Measurements from ENCODE around the gene FBXL13. TPM values are rescaled to one million over a fixed set of nuclear protein-coding genes. Genes with fewer than 3 reads are reported as not detected.

The FBXL13 gene
- total RNA-seq, 1 experiment from 2014 or later = 2.5 TPM

GRCh38 chr7:102898532-102898859 is 176.1 kb downstream of the FBXL13 start:
- intact Hi-C loops (cut with micrococcal nuclease; ENCODE audit: unreplicated experiment) = no loop called here
- no TSS peak for BruUV-seq (replicated peaks)
- in situ Hi-C loops (cut with HindIII; ENCODE audit: low pct_unique_long_range_greater_than_20kb, low sequenced_read_pairs) = no loop called here
- TF ChIP-seq SIN3A (IDR thresholded peaks at IDR 0.05; ENCODE audit: borderline replicate concordance, insufficient read depth, low read depth, low read length) (no peak), CTCF (IDR thresholded peaks at IDR 0.05) (no peak), TCF7L2 (IDR thresholded peaks at IDR 0.05; ENCODE audit: low read depth, low read length) (no peak), POLR2AphosphoS5 (IDR thresholded peaks at IDR 0.05; ENCODE audit: low read depth, low read length) (no peak), REST (IDR thresholded peaks at IDR 0.05; ENCODE audit: insufficient read depth in 1 of 2, low read depth in 2 of 2, low read length in 1 of 2) (no peak)
- CTCF ChIA-PET = no interaction called here
- Histone ChIP-seq H3K4me3 (ENCODE audit: low read depth in 2 of 2, low read length in 2 of 2) (no peak overlapping the region), H3K36me3 (ENCODE audit: control insufficient read depth, insufficient read depth, low read length) (no peaks in the 10 kb centered on the region), H3K9me3 (ENCODE audit: control insufficient read depth, insufficient read depth, low read depth, low read length) (no peaks in the 10 kb centered on the region), H3K27me3 (ENCODE audit: control insufficient read depth, insufficient read depth, low read length) (no peaks in the 10 kb centered on the region), H3K4me1 (ENCODE audit: control insufficient read depth, insufficient read depth, low read length) (no peaks in the 10 kb centered on the region), H3K27ac (ENCODE audit: low read length) (no peak overlapping the region)
- ATAC-seq (no peak), DNase-seq (ENCODE audit: low read depth, low spot score) (no peak)
- POLR2A ChIA-PET = no interaction called here

- CTCF ChIA-PET = no interaction called here
- no peaks in the 10 kb centered on the region for H3K4me1 ChIP-seq (ENCODE audit: control insufficient read depth, insufficient read depth, low read length)
- POLR2A ChIA-PET = no interaction called here
- no peaks in the 10 kb centered on the region for H3K36me3 ChIP-seq (ENCODE audit: control insufficient read depth, insufficient read depth, low read length)
- no peak for TF ChIP-seq POLR2AphosphoS5 (IDR thresholded peaks at IDR 0.05; ENCODE audit: low read depth, low read length)
- TF ChIP-seq REST (IDR thresholded peaks at IDR 0.05; ENCODE audit: insufficient read depth in 1 of 2, low read depth in 2 of 2, low read length in 1 of 2) = no peak
- TF ChIP-seq CTCF (IDR thresholded peaks at IDR 0.05) = no peak
- TF ChIP-seq SIN3A (IDR thresholded peaks at IDR 0.05; ENCODE audit: borderline replicate concordance, insufficient read depth, low read depth, low read length) = no peak
- no peak for TF ChIP-seq TCF7L2 (IDR thresholded peaks at IDR 0.05; ENCODE audit: low read depth, low read length)
- intact Hi-C loops (cut with micrococcal nuclease; ENCODE audit: unreplicated experiment) (no loop called here), in situ Hi-C loops (cut with HindIII; ENCODE audit: low pct_unique_long_range_greater_than_20kb, low sequenced_read_pairs) (no loop called here)
- H3K27ac ChIP-seq (ENCODE audit: low read length) = no peak overlapping the region
- no peaks in the 10 kb centered on the region for H3K9me3 ChIP-seq (ENCODE audit: control insufficient read depth, insufficient read depth, low read depth, low read length)
- no TSS peak for BruUV-seq (replicated peaks)
- ATAC-seq (no peak), DNase-seq (ENCODE audit: low read depth, low spot score) (no peak)
- no peak overlapping the region for H3K4me3 ChIP-seq (ENCODE audit: low read depth in 2 of 2, low read length in 2 of 2)
- H3K27me3 ChIP-seq (ENCODE audit: control insufficient read depth, insufficient read depth, low read length) = no peaks in the 10 kb centered on the region
Measured at GRCh38 chr7:102897856-102898531, 176.6 kb downstream of the FBXL13 start.
